ENCODE results near the gene DPYSL5.
A peak's percentile ranks its signal among the peaks of the same experiment; 100 is the strongest.

The DPYSL5 gene

DNA sequence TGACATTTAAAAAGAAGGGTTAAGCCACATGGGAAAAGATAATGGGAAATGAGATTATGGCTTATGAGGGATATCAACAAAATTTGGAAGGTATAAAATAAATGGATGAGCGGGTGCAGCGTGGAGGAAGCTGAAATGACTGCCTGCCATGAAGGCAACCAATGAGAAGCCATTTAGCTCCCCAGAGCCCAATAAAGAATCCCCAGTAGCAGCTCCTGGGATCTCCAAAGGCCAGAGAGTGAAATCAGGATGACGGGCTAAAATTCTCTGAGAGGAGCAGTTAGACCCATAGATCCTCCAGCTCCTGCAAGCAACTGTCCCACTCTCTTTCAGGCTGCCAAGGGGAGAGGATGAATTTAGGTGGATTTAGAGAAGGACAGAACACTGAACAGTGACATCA is 109.6 kb downstream of the DPYSL5 start:
- DNase-seq (ENCODE audit: low read depth in 2 of 3, low spot score in 2 of 3) = no peak

DNA sequence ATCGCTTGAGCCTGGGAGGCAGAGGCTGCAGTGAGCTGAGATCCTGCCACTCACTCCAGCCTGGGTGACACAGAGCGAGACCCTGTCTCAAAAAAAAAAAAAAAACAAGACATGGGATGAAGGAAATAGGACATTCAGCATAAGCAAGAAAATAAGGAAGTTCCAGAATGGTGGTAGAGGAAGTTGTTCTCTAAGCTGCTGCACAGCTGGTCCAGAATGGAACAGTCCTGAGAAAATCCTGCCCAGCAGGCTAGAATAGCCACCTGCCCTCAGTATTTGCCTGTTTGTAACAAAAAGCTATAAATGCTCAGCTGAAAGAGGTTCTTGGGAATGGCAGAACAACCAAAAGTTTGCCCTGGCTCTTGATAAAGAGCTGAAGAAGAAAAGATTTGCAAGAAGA is 111.4 kb downstream of the DPYSL5 start:
- DNase-seq (ENCODE audit: low read depth in 2 of 3, low spot score in 2 of 3) = no peak

DNA sequence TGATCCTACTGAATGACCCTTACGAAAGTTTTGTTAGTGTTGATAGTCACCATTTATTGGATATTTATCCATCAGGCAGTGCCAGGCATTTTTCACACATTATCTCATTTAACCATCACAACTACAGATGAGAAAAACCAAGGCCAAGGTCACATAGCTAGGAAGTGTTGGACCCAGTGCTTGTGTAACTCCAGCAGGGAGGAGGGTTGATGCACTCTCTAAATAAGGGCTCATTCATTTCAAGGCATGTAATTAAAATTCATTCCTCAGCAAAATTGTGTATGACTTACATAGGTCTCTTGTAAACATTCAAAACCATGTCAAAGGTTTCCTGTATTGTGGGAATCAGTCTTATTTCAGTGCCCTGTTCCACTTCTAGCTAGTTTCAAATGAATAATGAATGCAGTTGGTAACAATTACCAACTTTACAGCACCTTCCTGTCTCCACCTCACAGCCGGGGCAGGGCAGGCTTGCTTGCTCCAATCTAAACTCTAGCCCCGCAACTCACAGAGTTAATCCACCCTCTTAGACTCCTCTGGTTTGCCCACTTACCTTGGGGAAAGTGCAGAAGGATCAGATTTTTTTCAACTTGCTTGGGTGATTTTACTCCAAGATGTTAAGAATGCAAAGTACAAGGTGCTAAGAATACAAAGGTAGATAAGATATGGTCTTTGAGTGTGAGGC is 116.7 kb downstream of the DPYSL5 start:
- DNase-seq (ENCODE audit: low read depth in 2 of 3, low spot score in 2 of 3) = no peak

DNA sequence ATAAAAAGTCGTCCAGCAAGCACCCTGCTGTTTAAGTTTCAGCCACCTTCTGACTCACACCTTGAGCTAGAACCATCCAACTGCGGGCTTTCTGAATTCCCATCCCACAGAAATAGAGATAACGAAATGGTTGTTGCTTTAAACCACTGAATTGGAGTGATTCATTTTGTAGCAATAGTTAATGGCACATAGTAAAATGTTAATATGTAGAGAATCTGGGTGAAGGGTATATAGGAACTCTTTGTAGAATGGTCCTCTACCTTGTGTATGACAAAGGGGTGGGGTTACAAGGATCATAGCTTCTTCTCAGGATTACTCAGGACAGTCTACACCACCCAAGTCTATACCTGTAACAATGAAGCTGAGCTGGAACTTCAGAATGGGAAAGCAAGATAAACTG is 120.1 kb downstream of the DPYSL5 start:
- no peak for DNase-seq (ENCODE audit: low read depth in 2 of 3, low spot score in 2 of 3)

DNA sequence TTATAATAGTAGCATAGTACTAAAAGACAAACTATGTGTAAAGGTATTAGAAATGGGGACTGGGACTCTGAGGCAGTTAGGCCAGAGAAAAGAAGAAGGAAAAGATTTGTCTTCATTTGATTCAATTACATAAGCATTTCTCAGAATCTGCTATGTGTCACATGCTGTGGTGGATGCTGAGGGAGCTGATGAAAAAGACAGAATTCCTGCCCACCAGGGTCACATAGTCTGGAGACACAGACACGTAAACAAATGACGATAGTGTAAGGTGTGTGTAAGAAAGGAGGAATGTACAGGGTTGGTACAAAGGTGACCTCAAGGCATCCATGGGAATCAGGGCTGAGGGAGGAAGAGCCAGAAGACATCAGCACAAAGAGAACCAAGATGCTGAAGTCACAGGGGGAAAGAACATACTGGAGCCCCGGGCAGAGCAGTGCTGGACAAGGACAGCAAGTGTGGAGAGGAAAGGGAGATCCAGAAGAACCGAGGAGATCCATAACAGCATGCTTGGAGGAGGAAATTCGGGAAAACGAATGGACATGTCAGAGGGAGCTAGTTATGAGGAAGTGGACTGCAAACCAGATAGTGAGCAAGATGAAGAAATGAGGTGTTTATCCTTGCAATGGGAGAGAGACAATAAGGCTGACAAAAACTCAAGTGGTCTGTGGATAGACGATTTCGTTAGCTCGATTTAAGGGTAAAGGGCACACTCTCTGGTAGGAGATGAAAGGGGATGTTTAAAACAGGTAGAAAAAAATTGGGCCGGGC is 121.3 kb downstream of the DPYSL5 start:
- DNase-seq (ENCODE audit: low read depth in 2 of 3, low spot score in 2 of 3) = no peak

DNA sequence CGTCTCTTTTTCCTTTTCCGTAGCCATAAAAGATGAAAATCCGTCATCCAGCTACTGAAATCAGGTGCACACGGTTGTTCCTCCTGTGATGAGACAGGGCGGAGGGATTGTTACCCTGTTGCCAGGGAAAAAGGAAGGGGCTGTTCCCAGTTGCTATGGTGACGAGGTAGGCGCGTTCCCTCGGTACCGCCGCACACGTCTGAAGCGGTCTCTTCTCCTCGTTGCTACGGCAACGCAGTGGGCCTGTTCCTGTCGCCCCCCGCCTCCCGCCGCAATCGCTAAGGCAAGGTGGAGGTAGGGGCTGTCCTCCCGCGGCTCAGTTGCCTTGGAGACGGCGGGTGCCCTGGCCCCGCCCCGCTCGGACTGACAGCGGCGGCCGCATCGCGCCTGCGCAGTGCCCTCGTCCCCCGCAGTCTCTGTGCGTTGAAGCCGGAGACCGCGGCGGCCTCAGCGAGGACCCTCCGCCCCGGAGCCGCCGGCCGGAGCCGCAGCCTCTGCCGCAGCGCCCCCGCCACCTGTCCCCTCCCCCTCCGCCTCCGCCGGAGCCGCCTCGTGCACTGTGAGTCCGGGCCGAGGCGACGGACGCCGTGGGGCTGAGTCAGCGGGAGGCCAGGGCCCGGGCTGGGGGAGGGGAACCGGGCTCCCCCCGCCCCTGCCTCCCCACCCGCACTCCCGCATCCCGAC is 122.5 kb downstream of the DPYSL5 start, which contains the start of gene MAPRE3:
Gene MAPRE3 (plus strand): TSS at position 394 of the 684 bp plus-strand sequence. CDS start 51,582 bp downstream, outside the sequence.
- peak; percentile 51 to 58 (median 52) for DNase-seq (ENCODE audit: low read depth in 2 of 3, low spot score in 2 of 3)

DNA sequence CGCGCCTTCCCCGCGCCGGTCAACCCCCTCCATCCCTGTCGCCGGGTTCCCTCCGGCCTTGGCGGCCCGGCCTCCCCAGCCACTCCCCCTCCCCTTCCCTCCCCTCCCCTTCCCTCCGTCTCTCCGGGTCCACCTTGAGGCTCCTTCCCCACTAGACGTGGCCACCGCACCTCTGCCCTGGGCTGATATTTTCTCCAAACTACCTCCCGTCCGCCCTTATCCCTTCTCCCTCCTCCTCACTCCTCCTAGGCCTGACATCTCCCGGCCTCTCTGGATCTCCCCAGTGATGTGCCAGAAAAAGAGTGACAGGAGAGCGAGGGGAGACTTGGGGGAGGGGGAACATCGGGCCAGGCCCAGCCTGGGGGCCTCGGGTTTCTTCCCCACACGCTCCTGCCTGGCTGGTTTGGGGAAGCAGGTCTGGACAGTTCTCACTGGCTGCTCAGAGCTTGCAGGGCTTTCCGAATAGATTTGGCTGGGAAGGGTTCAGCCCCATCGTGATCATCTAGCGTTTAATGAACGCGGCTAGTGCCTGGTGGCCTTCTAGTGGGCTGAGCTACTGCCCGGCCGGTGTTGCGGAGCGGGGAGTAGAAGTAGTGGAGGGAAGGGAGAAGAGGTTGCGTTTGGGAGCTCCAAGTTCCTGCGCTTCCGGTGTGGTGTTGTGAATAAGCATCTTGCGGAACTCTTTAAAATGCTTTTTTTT is 123.1 kb downstream of the DPYSL5 start:
- no peak for DNase-seq (ENCODE audit: low read depth in 2 of 3, low spot score in 2 of 3)

DNA sequence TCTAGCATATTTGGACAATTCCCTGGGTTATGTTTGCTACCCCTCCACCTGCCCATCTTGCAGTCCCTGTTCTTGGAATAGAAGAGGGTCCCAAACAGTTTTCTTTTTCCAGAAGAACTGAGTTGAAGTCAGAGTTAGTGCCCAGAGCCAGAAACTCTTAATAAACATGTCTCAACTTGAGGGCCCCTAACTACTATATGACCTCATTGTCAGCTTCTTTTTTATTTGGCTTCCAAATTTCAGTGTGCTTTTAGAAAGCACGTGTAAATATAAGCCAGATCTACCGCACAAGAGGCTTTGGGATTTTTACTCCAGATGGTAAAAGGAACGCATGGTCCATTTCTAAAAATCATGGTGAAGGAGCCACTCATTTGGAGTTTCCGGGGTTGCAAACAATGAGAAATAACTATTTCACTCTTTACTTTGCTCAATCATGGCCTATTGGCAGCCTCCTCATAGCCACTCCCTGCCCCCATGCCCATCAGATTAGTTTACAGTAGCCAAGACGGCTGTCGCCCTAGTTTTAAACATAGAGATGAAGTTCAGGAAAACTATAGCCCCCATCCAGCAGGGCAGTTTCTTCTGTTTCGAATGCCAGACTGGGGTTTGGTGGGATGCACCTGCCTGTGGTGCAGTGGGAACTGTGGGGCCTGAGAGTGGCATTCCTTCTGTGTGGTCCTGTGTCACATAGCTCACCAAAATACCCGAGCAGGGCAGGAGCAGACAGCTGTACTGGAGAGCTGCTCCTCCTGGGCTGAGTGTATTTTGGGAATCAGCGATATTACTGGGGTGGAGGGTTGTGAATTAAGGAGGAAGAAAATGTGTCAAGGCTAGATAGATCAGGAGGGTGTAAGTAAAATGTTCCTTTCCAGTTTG is 124.2 kb downstream of the DPYSL5 start:
- no peak for DNase-seq (ENCODE audit: low read depth in 2 of 3, low spot score in 2 of 3)

DNA sequence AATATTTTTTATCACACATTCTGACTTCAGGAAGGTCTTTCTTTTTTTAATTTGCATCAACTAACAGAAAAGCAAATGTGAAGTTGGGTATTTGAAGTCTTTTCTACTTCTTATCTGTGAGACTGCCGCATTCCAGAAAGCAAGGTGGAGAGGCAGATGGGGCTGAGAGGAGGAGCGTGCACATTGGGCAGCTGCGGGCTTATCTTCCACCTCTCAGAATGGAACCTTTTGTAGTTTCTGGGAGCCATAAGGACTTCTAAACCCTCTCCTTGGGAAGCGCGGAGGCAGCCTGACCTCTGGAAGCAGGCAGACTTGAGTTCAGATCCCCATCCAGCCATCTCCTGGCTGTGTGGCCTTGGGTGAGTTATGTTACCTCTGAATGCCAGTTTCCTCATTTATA is 126.4 kb downstream of the DPYSL5 start:
- DNase-seq (ENCODE audit: low read depth in 2 of 3, low spot score in 2 of 3) = no peak

DNA sequence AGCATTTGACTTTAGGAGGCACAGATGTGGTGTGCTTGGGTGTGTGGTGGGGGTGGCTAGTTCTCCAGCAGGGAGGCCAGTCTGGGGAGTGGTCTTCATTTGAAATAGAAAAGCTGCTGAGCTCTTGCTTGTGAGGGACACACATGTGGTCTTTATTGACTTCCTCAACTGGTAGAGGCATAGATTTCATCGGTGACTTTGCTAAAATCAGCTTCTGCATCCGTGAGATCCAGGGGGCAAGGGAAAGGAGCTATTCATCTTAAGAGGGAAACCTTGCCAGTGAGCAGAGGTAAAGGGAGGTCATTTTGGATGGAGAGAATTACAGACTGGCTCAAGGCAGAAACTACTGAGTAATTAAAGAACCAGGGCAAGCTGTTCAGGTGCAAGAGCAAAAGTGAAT is 127.2 kb downstream of the DPYSL5 start:
- DNase-seq (ENCODE audit: low read depth in 2 of 3, low spot score in 2 of 3) = no peak

DNA sequence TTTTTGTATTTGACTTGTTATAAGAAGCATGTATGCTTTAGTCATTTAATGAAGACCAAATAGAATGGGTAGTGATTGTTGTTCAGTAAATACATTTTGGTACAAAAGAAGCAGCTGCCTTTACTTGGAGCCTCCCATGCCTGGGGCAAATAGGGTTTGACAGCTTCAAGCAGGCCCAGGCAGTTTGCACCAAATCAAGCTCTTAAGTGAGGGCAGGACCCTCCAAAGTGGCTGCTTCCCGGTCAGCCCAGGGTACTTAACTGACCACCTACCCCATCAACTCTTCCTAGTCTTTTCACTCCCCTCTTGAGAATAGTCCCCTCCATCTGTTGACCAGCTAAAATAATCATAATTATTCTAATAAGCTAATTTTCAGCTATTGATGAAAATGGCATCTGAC is 127.7 kb downstream of the DPYSL5 start:
- DNase-seq (ENCODE audit: low read depth in 2 of 3, low spot score in 2 of 3) = no peak

DNA sequence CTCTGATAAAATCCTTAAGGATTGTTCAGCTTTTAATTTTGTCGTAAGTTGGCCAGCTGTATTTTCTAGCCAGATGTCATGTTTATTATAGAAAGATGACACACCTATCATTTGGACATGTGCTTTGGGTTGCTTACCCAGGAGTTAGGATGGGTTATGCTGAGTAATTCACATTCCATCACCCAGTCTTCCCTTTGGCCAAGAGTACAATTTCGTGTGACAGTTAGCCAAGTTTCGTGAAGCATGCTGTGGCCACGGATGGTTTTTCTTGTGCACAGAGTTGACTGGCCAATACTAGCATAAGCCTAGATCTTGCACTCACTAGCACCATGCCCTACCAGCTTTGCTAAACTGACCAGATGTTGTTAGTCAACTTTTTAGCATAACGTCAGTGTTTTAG is 128.3 kb downstream of the DPYSL5 start:
- DNase-seq (ENCODE audit: low read depth in 2 of 3, low spot score in 2 of 3) = no peak

DNA sequence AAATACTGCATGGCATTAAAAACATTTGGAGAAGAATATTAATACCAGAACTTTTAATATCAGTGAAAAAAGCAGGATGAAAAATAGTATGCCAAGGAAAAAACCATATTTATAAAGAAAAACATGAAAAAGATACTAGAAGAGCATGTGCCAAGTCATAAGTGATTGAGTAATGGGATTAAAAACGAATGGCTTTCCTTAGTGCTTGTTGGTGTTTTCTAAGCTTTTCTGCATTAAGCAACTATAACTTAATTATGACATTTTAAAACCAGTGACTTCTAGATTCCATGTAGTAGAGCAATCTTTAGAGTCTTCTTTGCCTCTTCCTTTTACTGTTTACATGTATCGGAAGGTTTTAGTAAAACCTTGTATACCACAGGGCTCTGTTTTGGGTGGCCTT is 129.1 kb downstream of the DPYSL5 start:
- no peak for DNase-seq (ENCODE audit: low read depth in 2 of 3, low spot score in 2 of 3)

DNA sequence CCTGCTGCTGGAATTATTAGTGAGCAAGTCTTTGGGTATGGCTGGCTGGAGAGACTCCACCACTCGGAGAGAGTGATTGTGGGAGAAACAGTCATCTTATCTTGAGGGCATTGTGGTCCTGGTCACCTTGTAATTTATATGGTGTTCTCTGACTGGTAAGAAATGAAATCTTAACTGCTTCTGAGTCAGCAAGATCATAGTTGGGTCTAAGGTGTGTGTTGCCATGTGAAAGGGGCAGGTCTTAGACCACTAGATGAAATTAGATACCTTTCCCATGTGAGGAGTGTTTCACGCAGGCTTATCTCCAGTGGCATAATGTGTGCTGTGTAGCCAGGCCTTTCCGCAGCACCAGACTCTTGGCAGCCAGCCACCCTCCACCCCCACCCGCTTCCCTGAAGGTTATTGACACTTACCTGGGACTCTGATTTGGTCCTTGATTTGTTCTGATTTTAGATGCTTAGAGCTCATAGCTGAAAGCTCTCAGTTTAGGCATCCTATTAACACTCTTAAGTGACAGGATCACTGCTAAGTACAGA is 130.2 kb downstream of the DPYSL5 start:
- no peak for DNase-seq (ENCODE audit: low read depth in 2 of 3, low spot score in 2 of 3)

DNA sequence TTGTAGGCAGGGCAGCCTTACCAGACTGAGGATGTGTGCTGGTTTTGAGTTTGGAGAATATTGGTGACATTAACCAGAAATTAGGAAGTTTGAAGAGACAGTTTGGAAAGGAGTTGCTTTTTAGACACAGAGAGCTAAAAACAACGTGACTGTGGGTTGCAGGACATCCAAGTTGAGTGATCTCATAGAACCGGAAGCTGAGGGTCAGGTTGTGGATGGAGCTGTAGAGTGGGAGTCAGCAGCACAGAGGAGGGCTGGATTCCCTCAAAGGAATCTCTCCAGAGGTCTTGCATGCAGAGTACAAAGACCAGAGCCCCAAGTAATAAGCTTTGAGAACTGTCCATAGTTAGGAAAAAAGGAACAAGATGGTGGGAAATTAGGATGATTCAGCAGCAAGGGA is 131.8 kb downstream of the DPYSL5 start:
- no peak for DNase-seq (ENCODE audit: low read depth in 2 of 3, low spot score in 2 of 3)

DNA sequence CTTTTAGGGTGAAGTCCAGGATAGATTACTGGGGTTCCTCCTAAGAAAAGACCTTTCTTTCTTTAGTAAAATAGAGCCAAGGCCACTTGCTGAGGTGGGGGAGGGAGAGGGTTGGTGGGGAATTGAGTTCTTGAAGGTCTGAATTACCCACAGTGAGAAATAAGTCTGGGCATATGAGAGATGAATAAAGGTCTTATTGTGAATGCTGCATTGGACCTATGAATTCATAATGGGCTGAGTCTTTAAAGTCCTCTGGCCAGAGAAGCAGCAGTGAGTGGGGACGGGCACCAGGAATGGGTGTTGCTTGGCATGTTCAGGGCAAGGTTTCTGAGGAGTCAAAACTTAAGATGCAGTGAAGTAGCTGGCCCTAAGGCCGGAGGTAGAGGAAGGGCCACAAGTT is 133.0 kb downstream of the DPYSL5 start:
- no peak for DNase-seq (ENCODE audit: low read depth in 2 of 3, low spot score in 2 of 3)

DNA sequence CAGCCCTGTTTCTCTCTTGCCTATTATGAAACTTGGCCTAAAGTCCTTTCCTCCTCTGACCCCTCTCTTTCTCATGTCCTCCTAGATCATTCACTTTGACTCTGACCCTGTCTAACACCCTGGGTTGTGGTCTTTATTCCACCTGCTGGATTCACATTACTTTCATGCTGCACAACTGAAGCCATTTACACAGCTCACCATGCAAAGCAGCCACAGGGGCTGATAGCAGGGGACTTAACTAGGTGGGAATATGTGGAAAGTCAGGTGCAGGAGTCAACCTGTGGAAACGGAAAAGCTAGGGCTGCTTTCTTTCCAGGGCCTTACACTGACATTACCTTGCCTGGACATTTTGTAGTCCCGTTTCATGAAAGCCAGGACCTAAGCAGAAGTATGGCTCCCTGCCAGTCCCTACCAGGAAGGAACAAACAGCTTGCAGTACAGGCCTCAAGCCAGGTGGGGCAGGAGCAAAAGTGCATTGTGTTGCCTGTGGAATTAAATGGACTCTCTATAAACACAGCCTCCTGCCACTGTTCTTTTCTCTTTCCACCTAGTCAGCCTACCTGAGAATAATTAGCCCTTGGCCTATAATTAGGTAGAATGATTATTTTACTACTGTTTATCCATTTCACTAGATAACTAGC is 134.3 kb downstream of the DPYSL5 start:
- no peak for DNase-seq (ENCODE audit: low read depth in 2 of 3, low spot score in 2 of 3)

DNA sequence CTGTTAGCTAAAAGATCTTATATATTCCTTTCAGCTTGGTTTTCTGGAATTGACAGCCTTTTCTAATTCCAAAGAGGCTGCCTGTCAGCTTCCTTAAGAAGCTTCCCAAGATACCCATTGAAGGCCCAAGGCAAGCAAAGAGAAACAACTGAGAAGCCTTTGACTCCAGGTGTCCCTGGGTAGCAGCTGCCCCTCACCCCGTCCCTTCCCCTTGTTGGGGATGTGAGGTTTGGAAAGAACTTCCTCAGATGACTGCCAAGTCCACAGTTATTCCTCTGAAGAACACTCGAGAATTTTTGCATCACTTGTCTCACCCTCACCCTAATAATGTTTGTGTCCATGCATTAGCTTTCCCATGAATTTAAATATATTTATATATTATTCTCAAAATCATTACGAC is 135.8 kb downstream of the DPYSL5 start:
- no peak for DNase-seq (ENCODE audit: low read depth in 2 of 3, low spot score in 2 of 3)

DNA sequence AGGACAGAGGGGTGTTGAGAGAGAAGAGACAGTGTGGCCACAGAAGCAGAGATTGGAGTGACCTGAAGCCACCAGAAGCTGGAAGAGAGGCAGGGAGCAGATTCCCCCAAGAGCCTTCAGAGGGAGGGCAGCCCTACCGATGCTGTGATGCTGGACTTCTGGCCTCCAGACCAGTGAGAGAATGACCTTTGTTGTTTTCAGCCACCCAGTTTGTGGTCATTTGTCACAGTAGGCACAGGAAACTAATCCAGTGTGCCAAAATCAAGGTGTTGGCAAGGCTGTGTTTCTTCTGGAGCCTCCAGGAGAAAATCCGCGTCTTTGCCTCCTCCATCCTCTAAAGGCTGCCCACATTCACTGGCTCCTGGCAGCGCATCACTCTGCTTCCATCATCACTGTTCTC is 137.9 kb downstream of the DPYSL5 start:
- no peak for DNase-seq (ENCODE audit: low read depth in 2 of 3, low spot score in 2 of 3)

DNA sequence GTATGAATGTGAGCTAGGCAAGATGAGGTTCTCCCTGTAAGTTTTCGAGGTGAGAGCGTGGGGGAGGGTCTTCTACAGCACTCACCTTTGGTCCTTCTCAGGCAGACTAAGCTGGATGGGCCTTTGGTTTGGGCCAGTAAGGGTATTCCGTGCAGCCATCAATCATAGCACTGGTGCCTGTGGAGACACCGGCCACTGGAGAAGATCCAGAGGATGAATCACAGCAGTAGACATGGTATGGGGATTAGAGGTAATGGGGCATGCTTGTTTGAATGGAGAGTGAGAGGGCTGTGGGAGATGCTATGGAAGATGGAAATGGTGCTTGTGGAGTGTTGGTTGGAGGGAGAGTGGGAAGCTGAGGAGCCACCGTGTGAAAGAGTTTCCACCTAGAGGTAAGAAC is 138.6 kb downstream of the DPYSL5 start:
- DNase-seq (ENCODE audit: low read depth in 2 of 3, low spot score in 2 of 3) = no peak

Measured in activated CD8-positive, alpha-beta memory T cell treated with anti-CD3 and anti-CD28 coated beads for 48 hours (primary cell).